BJ (cell line): ENCODE data around the gene TAMM41. TPM values are rescaled to one million over a fixed set of nuclear protein-coding genes. Genes with fewer than 3 reads are reported as not detected.
A peak's percentile ranks its signal among the peaks of the same experiment; 100 is the strongest.

Experiments used
- CTCF ChIA-PET: fragments of 350-600 bp; formaldehyde crosslinking; extraction: SDS; loops from one replicate; lab custom pipeline; 2021; ENCODE audit warnings: antibody characterized with exemption, inconsistent platforms; lab: Yijun Ruan, JAX
- POLR2A ChIA-PET: fragments of 300-600 bp; sonication (Branson Sonifier 250); formaldehyde crosslinking; extraction: SDS; loops from one replicate; lab custom pipeline; 2021; ENCODE audit warnings: antibody characterized with exemption; lab: Charles Lee
- DNase-seq: peaks from one replicate; pipeline ENCODE4 v3.0.0-alpha.2; 2011; ENCODE audit warnings: low read depth
- H3K27me3 ChIP-seq: 2 replicates; pipeline ENCODE4 v1.6.0; 2011; ENCODE audit warnings: low read length; ENCODE audit not compliant: control insufficient read depth, insufficient read depth
- H3K36me3 ChIP-seq: 2 replicates; pipeline ENCODE4 v1.5.1; 2011; ENCODE audit warnings: low read length; ENCODE audit not compliant: control insufficient read depth, insufficient read depth
- H3K4me3 ChIP-seq: 2 replicates; pipeline ENCODE4 v1.5.1; 2011; ENCODE audit warnings: low read depth, mild to moderate bottlenecking, control low read depth, low read length
- polyA plus RNA-seq: library from polyadenylated mRNA; depleted of rRNA; stranded (reverse); fragments of >200 nt; gene quantifications from 2 replicates; pipeline ENCODE4 v1.2.3, GENCODE V29; 2011
- TF ChIP-seq, protein P1 (sequence below): IDR thresholded peaks from 2 replicates; pipeline ENCODE4 v1.5.1; 2011; ENCODE audit warnings: low read depth, mild to moderate bottlenecking, control low read depth, inconsistent platforms, low read length, moderate library complexity; ENCODE audit not compliant: insufficient read depth

Gene TAMM41
- polyA plus RNA-seq, 1 experiment: 10.0 TPM

DNA sequence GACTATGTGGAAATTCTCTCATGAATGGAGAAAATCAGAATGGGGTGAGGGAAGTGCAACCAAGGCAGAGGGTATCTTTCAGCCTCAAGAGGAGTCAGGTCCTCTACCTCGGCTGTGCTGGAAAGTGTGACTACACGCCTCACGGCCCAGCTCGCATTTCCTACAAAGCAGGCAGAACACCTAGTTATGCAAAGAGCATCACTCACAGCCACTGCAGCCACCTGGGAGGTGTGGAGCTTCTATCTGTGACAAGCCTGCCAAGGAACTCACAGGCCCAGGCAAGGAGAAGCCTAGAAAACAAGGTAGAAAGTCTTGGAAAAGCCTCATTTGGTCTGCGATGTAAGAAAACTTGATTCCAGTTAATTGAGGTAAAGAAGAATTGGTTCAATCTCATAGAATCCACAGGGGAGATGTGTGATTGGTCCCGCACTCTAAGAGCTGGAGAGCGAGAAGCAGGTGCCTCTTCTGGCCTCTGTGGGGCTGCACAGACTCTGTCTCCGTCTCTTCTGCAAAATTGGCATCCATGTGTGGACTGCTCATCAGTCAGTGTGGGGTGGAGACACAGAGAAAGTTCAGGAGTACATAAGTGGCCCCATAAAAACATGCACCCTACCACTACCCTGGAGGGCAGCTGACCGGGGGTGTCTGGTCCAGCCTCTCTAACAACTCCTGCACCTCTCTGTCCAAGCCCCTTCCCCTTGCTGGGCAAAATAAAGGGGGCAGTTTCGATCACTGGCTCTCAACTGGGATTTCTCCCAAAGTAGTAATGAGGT lies 76.8 kb downstream of the TAMM41 start:
- Histone ChIP-seq H3K27me3 (no peaks in the 10 kb centered on the region), H3K36me3 (no peaks in the 10 kb centered on the region), H3K4me3 (no peak overlapping the region)
- CTCF ChIA-PET: interaction anchor here (0.7 to 2.0 kb wide), 3 partner anchors 36 to 1508 kb away, joined by 3 to 4 read pairs (median 3); no protein-coding TSS in a partner anchor
- no peak for DNase-seq
- TF ChIP-seq, protein P1, sequence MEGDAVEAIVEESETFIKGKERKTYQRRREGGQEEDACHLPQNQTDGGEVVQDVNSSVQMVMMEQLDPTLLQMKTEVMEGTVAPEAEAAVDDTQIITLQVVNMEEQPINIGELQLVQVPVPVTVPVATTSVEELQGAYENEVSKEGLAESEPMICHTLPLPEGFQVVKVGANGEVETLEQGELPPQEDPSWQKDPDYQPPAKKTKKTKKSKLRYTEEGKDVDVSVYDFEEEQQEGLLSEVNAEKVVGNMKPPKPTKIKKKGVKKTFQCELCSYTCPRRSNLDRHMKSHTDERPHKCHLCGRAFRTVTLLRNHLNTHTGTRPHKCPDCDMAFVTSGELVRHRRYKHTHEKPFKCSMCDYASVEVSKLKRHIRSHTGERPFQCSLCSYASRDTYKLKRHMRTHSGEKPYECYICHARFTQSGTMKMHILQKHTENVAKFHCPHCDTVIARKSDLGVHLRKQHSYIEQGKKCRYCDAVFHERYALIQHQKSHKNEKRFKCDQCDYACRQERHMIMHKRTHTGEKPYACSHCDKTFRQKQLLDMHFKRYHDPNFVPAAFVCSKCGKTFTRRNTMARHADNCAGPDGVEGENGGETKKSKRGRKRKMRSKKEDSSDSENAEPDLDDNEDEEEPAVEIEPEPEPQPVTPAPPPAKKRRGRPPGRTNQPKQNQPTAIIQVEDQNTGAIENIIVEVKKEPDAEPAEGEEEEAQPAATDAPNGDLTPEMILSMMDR: no peak
- POLR2A ChIA-PET: no interaction called here

DNA sequence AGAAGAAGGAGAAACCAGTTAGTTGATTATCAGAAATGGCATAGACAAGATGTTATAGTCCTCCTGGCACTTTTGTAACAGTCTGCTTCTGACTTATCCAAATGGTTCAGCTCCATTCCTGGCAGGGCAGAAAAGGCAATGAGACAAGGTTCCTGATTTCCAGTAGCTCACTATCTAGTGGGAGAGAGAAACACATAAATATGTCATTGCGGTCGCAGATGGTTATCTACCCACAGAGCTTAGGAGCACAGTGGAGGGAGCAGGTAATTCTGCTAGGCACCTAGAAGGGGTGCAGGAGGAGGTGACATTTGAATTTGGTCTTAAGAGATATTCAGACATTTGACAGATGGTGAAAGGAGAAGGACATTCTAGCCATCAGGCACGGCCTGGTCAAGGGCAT lies 78.1 kb downstream of the TAMM41 start:
- DNase-seq: no peak
- CTCF ChIA-PET: no interaction called here
- H3K36me3 ChIP-seq: no peaks in the 10 kb centered on the region
- H3K4me3 ChIP-seq: no peak overlapping the region
- H3K27me3 ChIP-seq: no peaks in the 10 kb centered on the region
- TF ChIP-seq, protein P1: no peak
- POLR2A ChIA-PET: no interaction called here

DNA sequence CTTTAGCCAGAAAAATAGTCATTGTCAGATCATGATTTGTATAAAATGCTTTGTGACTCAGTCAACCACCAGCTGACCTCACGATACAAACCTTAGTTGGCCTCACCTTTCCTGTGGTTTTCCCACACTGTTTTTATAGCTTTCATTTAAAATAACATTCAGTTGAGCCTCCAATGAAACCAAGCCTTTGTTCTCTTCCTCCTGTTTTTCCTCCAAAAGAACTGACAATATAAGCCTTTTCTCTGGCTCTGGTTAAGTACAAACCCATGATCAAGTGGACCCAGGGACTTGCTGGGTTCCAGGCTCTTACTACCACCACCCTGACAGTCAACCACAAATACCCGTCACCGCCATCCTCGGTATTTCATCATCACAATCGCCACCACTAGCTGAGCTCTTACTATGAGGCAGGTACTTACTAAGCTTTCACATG lies 81.7 kb downstream of the TAMM41 start:
- H3K36me3 ChIP-seq: no peaks in the 10 kb centered on the region
- TF ChIP-seq, protein P1: no peak
- DNase-seq: peak; percentile 46
- no peak overlapping the region for H3K4me3 ChIP-seq
- H3K27me3 ChIP-seq: no peaks in the 10 kb centered on the region; the same call in 1 of the 2 replicates
- CTCF ChIA-PET: interaction anchor here (0.7 to 1.4 kb wide), 3 partner anchors 9 to 31 kb away, joined by 3 to 6 read pairs (median 4); no protein-coding TSS in a partner anchor
- POLR2A ChIA-PET: no interaction called here

DNA sequence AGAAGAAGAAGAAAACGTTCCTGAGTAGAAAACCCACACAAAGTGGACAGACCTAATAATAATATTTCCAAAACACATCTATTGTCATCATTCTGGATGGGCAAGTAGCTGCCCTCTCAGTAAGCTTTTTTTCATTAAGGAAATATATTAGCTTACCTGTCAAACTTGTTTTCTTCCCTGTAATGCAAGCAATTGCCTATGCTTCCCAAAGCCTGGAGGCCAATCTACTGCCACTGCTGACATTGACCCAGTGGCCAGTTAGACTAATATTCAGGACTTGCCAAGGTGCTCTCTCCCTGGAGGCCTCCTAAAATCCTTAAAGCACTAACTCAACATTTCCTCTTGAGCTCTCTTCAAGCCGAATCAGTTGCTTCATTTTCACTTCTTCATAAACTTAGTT lies 86.7 kb downstream of the TAMM41 start:
- ChIA-PET POLR2A (interaction anchor here (0.5 kb wide), 1 partner anchor 577 kb away, joined by 5 read pairs; no protein-coding TSS in a partner anchor), CTCF (no interaction called here)
- Histone ChIP-seq H3K27me3 (peaks cover 10% of the 10 kb centered on the region), H3K4me3 (no peak overlapping the region), H3K36me3 (no peaks in the 10 kb centered on the region)
- DNase-seq: no peak
- TF ChIP-seq, protein P1: no peak

DNA sequence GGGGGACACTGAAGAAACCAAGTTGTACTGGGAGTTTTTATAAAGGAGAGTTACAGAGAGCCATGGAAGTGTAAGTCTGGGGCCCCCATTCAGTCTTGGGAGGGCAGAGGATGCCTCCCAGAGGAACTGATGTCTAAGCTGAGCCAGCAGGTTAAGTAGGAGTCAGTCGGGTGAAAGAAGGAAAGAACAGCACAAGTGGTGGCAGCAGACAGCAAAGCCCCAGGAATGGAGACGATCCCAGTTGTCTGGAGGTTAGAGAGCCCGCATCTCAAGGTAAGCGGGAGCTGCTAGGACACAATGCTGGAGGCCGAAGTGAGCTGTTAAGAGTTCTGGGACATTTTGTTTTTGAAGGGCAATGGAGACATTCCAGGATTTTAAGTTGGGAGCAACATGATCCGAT lies 88.8 kb downstream of the TAMM41 start:
- Histone ChIP-seq H3K27me3 (peaks cover 16% of the 10 kb centered on the region), H3K4me3 (no peak overlapping the region), H3K36me3 (no peaks in the 10 kb centered on the region)
- TF ChIP-seq, protein P1: no peak
- POLR2A ChIA-PET: no interaction called here
- CTCF ChIA-PET: no interaction called here
- DNase-seq: no peak
